ENCODE data around the gene SCGB1D4. TPM values are rescaled to one million over a fixed set of nuclear protein-coding genes. Genes with fewer than 3 reads are reported as not detected.
A peak's percentile ranks its signal among the peaks of the same experiment; 100 is the strongest.

Gene SCGB1D4
- total RNA-seq, 1 experiment from 2014 or later = not detected

- no peak for DNase-seq (ENCODE audit: low read depth)
Measured at GRCh38 chr11:62273789-62274275, 25.0 kb downstream of the SCGB1D4 start.

- DNase-seq (ENCODE audit: low read depth) = no peak
Measured at GRCh38 chr11:62273284-62273683, 25.6 kb downstream of the SCGB1D4 start.

- no peak for DNase-seq (ENCODE audit: low read depth)
Measured at GRCh38 chr11:62269654-62270278, 29.1 kb downstream of the SCGB1D4 start, which contains the start of gene SCGB2A2. Gene SCGB2A2 (plus strand): TSS chr11:62270158. CDS start chr11:62270217, 59 bp downstream.

- peak; percentile 44 for DNase-seq (ENCODE audit: low read depth)
Measured at GRCh38 chr11:62267576-62267975, 31.3 kb downstream of the SCGB1D4 start.

GRCh38 chr11:62267050-62267449, 31.8 kb downstream of the SCGB1D4 start:
- DNase-seq (ENCODE audit: low read depth) = no peak

- peak; percentile 49 for DNase-seq (ENCODE audit: low read depth)
Measured at GRCh38 chr11:62266558-62266957, 32.3 kb downstream of the SCGB1D4 start.

- no peak for DNase-seq (ENCODE audit: low read depth)
Measured at GRCh38 chr11:62264004-62264403, 34.9 kb downstream of the SCGB1D4 start.

- no peak for DNase-seq (ENCODE audit: low read depth)
Measured at GRCh38 chr11:62260261-62260953, 38.5 kb downstream of the SCGB1D4 start.

GRCh38 chr11:62256281-62256680, 42.6 kb downstream of the SCGB1D4 start:
- no peak for DNase-seq (ENCODE audit: low read depth)

GRCh38 chr11:62253999-62254542, 44.8 kb downstream of the SCGB1D4 start:
- DNase-seq (ENCODE audit: low read depth) = no peak

GRCh38 chr11:62251698-62252097, 47.2 kb downstream of the SCGB1D4 start:
- DNase-seq (ENCODE audit: low read depth) = no peak

Other genes starting within 250 kb of the SCGB1D4 start
- gene INCENP, start 175.1 kb downstream of the SCGB1D4 start, total RNA-seq (2014; rRNA removed; shearing (Covaris generic)) = 89.0 and 105 TPM in 2 replicates
- gene SCGB1D1, start 108.9 kb downstream of the SCGB1D4 start, total RNA-seq (2014; rRNA removed; shearing (Covaris generic)) = not detected in 2 replicates
- not detected in 2 replicates for gene SCGB2A1, start 90.4 kb downstream of the SCGB1D4 start, total RNA-seq (2014; rRNA removed; shearing (Covaris generic))
- not detected in 2 replicates for gene SCGB1D2, start 56.8 kb downstream of the SCGB1D4 start, total RNA-seq (2014; rRNA removed; shearing (Covaris generic))
- not detected in 2 replicates for gene SCGB2A2, start 28.9 kb downstream of the SCGB1D4 start, total RNA-seq (2014; rRNA removed; shearing (Covaris generic))
- gene ASRGL1, start 38.4 kb upstream of the SCGB1D4 start, total RNA-seq (2014; rRNA removed; shearing (Covaris generic)) = 1.9 TPM in 2 replicates
- not detected in 2 replicates for gene SCGB1A1, start 120.0 kb upstream of the SCGB1D4 start, total RNA-seq (2014; rRNA removed; shearing (Covaris generic))
- 184 and 206 TPM in 2 replicates for gene AHNAK, start 247.7 kb upstream of the SCGB1D4 start, total RNA-seq (2014; rRNA removed; shearing (Covaris generic))